K562 (cell line): ENCODE results near the gene MPZL3. TPM values are rescaled to one million over a fixed set of nuclear protein-coding genes. Genes with fewer than 3 reads are reported as not detected.

ENCODE experiments used
- ATAC-seq: fragments of 200-7000 bp; cut with Tn5 transposase; 3 replicates; pipeline ENCODE4 v1.9.1; 2020; ENCODE audit warnings: moderate library complexity
- BruUV-seq: library from RNA; stranded (reverse); fragments of 400-500 nt; replicated peaks from 2 replicates; lab custom pipeline; 2021; lab: Mats Ljungman, UMichigan
- CTCF ChIA-PET: fragments of 300-600 bp; formaldehyde crosslinking; extraction: SDS; loops from one replicate; lab custom pipeline; 2021; ENCODE audit warnings: low intra/inter-chr PET ratio; lab: Yijun Ruan, JAX
- POLR2A ChIA-PET: fragments of 300-600, 350-650 bp; sonication (Branson Sonifier 250); formaldehyde crosslinking; extraction: SDS; loops from one replicate; lab custom pipeline; 2021; ENCODE audit warnings: antibody characterized with exemption, inconsistent platforms; lab: Yijun Ruan, JAX
- DNase-seq, 4 experiments: peaks; one replicate each; pipeline versions ENCODE4 v3.0.0 to v3.0.0-alpha.2; 2011 to 2018; ENCODE audit warnings: low spot score in 3 of 4, mixed read lengths in 3 of 4; ENCODE audit errors: extremely low read depth in 1 of 4
- FAIRE-seq: peaks from 2 replicates; lab custom pipeline; 2011; peaks lifted over from hg19 to GRCh38; lab: Jason Lieb, UNC
- H2AFZ ChIP-seq: 2 replicates; pipeline ENCODE4 v1.6.0; 2011; ENCODE audit warnings: low read depth, low read length, control low read depth, inconsistent platforms
- H3K27ac ChIP-seq: fragments of 200-600 bp; 3 replicates; pipeline ENCODE4 v1.8.0; 2011; ENCODE audit warnings: low read depth, mild to moderate bottlenecking, control low read depth, inconsistent platforms, low read length, moderate library complexity, mixed read lengths; ENCODE audit errors: extremely low read depth
- H3K27me3 ChIP-seq, 2 experiments: fragments of 300-600 bp in 1 of 2; 2 replicates in 1 of 2; 3 replicates in 1 of 2; pipeline versions ENCODE4 v1.6.0 to v1.8.0; 2011; ENCODE audit warnings: inconsistent platforms in 2 of 2, low read length in 2 of 2, mild to moderate bottlenecking in 1 of 2, mixed read lengths in 1 of 2, moderate library complexity in 1 of 2; ENCODE audit not compliant: control insufficient read depth in 2 of 2, insufficient read depth in 2 of 2
- H3K36me3 ChIP-seq: fragments of 300-600 bp; 3 replicates; pipeline ENCODE4 v1.8.0; 2011; ENCODE audit warnings: mild to moderate bottlenecking, low read length, inconsistent platforms; ENCODE audit not compliant: control insufficient read depth, insufficient read depth
- H3K4me1 ChIP-seq, 2 experiments: fragments of 200-600 bp in 1 of 2; replicated peaks in 1 of 2; 2 replicates in 1 of 2; 3 replicates in 1 of 2; pipeline versions ENCODE4 v1.5.1 to v1.8.0; 2011; ENCODE audit warnings: inconsistent platforms in 2 of 2, low read length in 2 of 2, mild to moderate bottlenecking in 1 of 2, mixed read lengths in 1 of 2, moderate library complexity in 1 of 2; ENCODE audit not compliant: control insufficient read depth in 2 of 2, insufficient read depth in 2 of 2
- H3K4me2 ChIP-seq: 2 replicates; pipeline ENCODE4 v1.6.1; 2011; ENCODE audit warnings: low read length, control low read depth, inconsistent platforms, mixed read lengths; ENCODE audit not compliant: insufficient read depth
- H3K4me3 ChIP-seq: fragments of 200-600 bp; sonication (generic), shearing (Covaris generic); 2 replicates; pipeline ENCODE4 v1.5.1; 2016; ENCODE audit warnings: control low read depth, inconsistent platforms
- H3K79me2 ChIP-seq: fragments of 200-600 bp; 3 replicates; pipeline ENCODE4 v1.8.0; 2011; ENCODE audit warnings: low read length, inconsistent platforms; ENCODE audit not compliant: control insufficient read depth, insufficient read depth
- H3K9ac ChIP-seq, 2 experiments: 2 replicates each; pipeline versions ENCODE4 v1.6.0 to v1.6.1; 2011; ENCODE audit warnings: low read depth in 2 of 2, low read length in 2 of 2, control low read depth in 1 of 2, inconsistent platforms in 1 of 2, mild to moderate bottlenecking in 1 of 2, mixed read lengths in 1 of 2; ENCODE audit not compliant: insufficient read depth in 1 of 2
- H3K9me1 ChIP-seq: one replicate; pipeline ENCODE4 v1.6.0; 2011; ENCODE audit warnings: inconsistent platforms, mild to moderate bottlenecking, low read length, moderate library complexity; ENCODE audit not compliant: control insufficient read depth, insufficient read depth
- H3K9me3 ChIP-seq: replicated peaks from 2 replicates; pipeline ENCODE4 v1.5.1; 2011; ENCODE audit warnings: low read depth, low read length, inconsistent platforms; ENCODE audit not compliant: control insufficient read depth, insufficient read depth
- H4K20me1 ChIP-seq: replicated peaks from 2 replicates; pipeline ENCODE4 v1.6.1; 2011; ENCODE audit warnings: low read length, inconsistent platforms, mixed read lengths; ENCODE audit not compliant: control insufficient read depth, insufficient read depth
- FOXA1 ChIP-seq: fragments of 450-650 bp; IDR thresholded peaks from 2 replicates; pipeline ENCODE4 v1.6.1; 2016; ENCODE audit warnings: mild to moderate bottlenecking, borderline replicate concordance
- KAT7 ChIP-seq: sonication (generic); formaldehyde crosslinking; IDR thresholded peaks from 2 replicates; pipeline ENCODE4 v1.8.0; 2022; ENCODE audit warnings: missing genetic modification reagents, mild to moderate bottlenecking, borderline replicate concordance
- NFRKB ChIP-seq: fragments of 450-650 bp; IDR thresholded peaks from 2 replicates; pipeline ENCODE4 v1.6.1; 2016; ENCODE audit warnings: low read depth
- NR4A1 ChIP-seq, 2 experiments: fragments of 250-450 bp in 1 of 2; fragments of 450-650 bp in 1 of 2; sonication (Bioruptor Pico) in 1 of 2; IDR thresholded peaks; 2 replicates each; pipeline versions ENCODE4 v1.4.0 to v1.6.1; 2016 to 2020; ENCODE audit warnings: mild to moderate bottlenecking in 2 of 2, missing compliant biosample characterization in 1 of 2, missing genetic modification characterization in 1 of 2, moderate library complexity in 1 of 2
- PTBP1 ChIP-seq: fragments of 200-400 bp; formaldehyde crosslinking; IDR thresholded peaks from 2 replicates; pipeline ENCODE4 v1.6.1; 2017; ENCODE audit warnings: low read depth, low read length
- RFX7 ChIP-seq: fragments of 250-450 bp; sonication (Bioruptor Pico); IDR thresholded peaks from 2 replicates; pipeline ENCODE4 v1.5.1; 2021; ENCODE audit warnings: mild to moderate bottlenecking
- SMC3 ChIP-seq: conservative IDR thresholded peaks from 2 replicates; pipeline ENCODE4 v1.6.1; 2011; ENCODE audit warnings: low read depth, low read length, improper control_type of control experiment; ENCODE audit not compliant: insufficient read depth
- U2AF1 ChIP-seq: fragments of 200-400 bp; formaldehyde crosslinking; optimal IDR thresholded peaks from 2 replicates; pipeline ENCODE3; 2017; ENCODE audit warnings: mild to moderate bottlenecking, low read depth, low read length, moderate library complexity
- VEZF1 ChIP-seq: fragments of 200-800 bp; sonication (Bioruptor generic); IDR thresholded peaks from 2 replicates; pipeline ENCODE4 v1.6.1; 2017; ENCODE audit warnings: missing genetic modification characterization, missing compliant biosample characterization
- XRCC5 ChIP-seq: fragments of 200-400 bp; formaldehyde crosslinking; IDR thresholded peaks from 2 replicates; pipeline ENCODE4 v1.6.1; 2017; ENCODE audit warnings: low read depth, mild to moderate bottlenecking, low read length
- ZNF282 ChIP-seq: sonication (generic); formaldehyde crosslinking; IDR thresholded peaks from 2 replicates; pipeline ENCODE4 v1.8.1; 2023; ENCODE audit warnings: missing genetic modification reagents
- ZNF395 ChIP-seq: fragments of 200-800 bp; sonication (Bioruptor generic); IDR thresholded peaks from 2 replicates; pipeline ENCODE4 v1.6.1; 2017; ENCODE audit warnings: missing genetic modification characterization, missing compliant biosample characterization
- WGBS: fragments of 100-300 bp; shearing (Covaris generic); methylation state at CpG from one replicate; pipeline ENCODE4 v1.1.6; 2016; ENCODE audit warnings: low coverage, mixed read lengths; ENCODE audit not compliant: insufficient coverage; ENCODE audit errors: missing lambda C conversion rate; 5-methylcytosine and 5-hydroxymethylcytosine counted together
- in situ Hi-C: fragments of 300-500 bp; cut with MboI; formaldehyde crosslinking; loops from 4 replicates; pipeline ENCODE4 v1.15.0; 2018; ENCODE audit warnings: inconsistent platforms, mixed read lengths
- intact Hi-C: fragments of 100-400 bp; cut with micrococcal nuclease; formaldehyde crosslinking; loops from 2 replicates; pipeline ENCODE4 v1.14.2; 2022
- polyA plus RNA-seq, 8 experiments: library from polyadenylated mRNA; depleted of rRNA in 4 of 8; stranded (reverse) in 5 of 8; unstranded in 3 of 8; fragments of >200 nt; fragmentation: Nextera tagmentation in 2 of 8; fragmentation: Illumina TruSeq in 1 of 8; extraction: Ambion mirVana in 2 of 8; extraction: Trizol in 1 of 8; gene quantifications; 2 replicates each; pipeline versions ENCODE4 v1.2.1 to v1.2.3, GENCODE V29; 2011 to 2014; ENCODE audit warnings: inconsistent platforms in 1 of 8, missing spikeins in 1 of 8
- total RNA-seq, 7 experiments: library from RNA; depleted of rRNA in 6 of 7; stranded (reverse); fragments of >200 nt in 6 of 7; fragmentation: Illumina TruSeq in 2 of 7; extraction: Trizol in 2 of 7; gene quantifications; 2 replicates each; pipeline versions ENCODE4 v1.2.1 to v1.2.3, GENCODE V29; 2011 to 2021; ENCODE audit warnings: low replicate concordance in 1 of 7
- TF ChIP-seq, protein P1 (sequence below): fragments of 250-450 bp; sonication (Bioruptor Pico); IDR thresholded peaks from 2 replicates; pipeline ENCODE4 v1.5.0; 2020; ENCODE audit warnings: mild to moderate bottlenecking
- TF ChIP-seq, protein P2 (sequence below): sonication (generic); formaldehyde crosslinking; IDR thresholded peaks from 2 replicates; pipeline ENCODE4 v1.8.0; 2022; ENCODE audit warnings: mild to moderate bottlenecking, missing genetic modification reagents

Gene MPZL3
- total and polyA plus RNA-seq, 9 of the 15 experiments (the other 6 are each of a cell fraction or from before 2014, with no cell fraction given) = 0.97 to 2.9 (median 1.6) TPM

DNA sequence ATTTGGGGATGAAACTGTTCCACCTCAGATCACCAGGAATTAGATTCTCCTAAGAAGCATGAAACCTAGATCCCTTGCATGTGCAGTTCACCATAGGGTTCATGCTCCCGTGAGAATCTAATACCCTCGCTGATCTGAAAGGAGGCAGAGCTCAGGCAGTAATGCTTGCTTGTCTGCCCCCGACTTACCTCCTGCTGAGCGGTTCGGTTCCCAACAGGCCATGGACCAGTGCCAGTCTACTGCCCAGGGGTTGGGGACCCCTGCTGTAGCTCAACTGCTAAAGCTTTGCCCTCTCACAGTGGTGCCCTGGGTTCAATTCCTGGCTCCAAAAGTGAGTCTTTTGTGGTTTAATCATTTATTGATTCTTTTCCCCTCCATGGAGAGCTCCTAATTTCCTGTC, 30.7 kb downstream of the MPZL3 start:
- H3K4me1 ChIP-seq = no peaks in the 10 kb centered on the region
- H2AFZ ChIP-seq = no peak overlapping the region
- no peak for FAIRE-seq
- H3K9ac ChIP-seq = no peak overlapping the region
- H4K20me1 ChIP-seq = no peaks in the 10 kb centered on the region
- H3K4me3 ChIP-seq = no peak overlapping the region
- peaks cover 9 to 32% of the 10 kb centered on the region in 2 experiments; a peak in 4 of 5 replicates for H3K27me3 ChIP-seq
- ChIA-PET POLR2A (interaction anchor here (0.5 to 1.2 kb wide), 3 partner anchors 10 to 531 kb away, joined by 3 read pairs; no protein-coding TSS in a partner anchor), CTCF (no interaction called here)
- H3K79me2 ChIP-seq = no peaks in the 10 kb centered on the region
- ATAC-seq = no peak
- WGBS = 0% methylated on average over 5 of the region's 5 CpGs
- no peaks in the 10 kb centered on the region for H3K36me3 ChIP-seq
- H3K9me1 ChIP-seq = no peaks in the 10 kb centered on the region
- H3K27ac ChIP-seq = no peak overlapping the region
- in situ Hi-C loops = no loop called here
- BruUV-seq = no TSS peak
- no peak for DNase-seq
- intact Hi-C loops = no loop called here
- no peak overlapping the region for H3K4me2 ChIP-seq
- no peaks in the 10 kb centered on the region for H3K9me3 ChIP-seq
- no peak for TF ChIP-seq XRCC5
- TF ChIP-seq NFRKB = no peak
- TF ChIP-seq, protein P1, sequence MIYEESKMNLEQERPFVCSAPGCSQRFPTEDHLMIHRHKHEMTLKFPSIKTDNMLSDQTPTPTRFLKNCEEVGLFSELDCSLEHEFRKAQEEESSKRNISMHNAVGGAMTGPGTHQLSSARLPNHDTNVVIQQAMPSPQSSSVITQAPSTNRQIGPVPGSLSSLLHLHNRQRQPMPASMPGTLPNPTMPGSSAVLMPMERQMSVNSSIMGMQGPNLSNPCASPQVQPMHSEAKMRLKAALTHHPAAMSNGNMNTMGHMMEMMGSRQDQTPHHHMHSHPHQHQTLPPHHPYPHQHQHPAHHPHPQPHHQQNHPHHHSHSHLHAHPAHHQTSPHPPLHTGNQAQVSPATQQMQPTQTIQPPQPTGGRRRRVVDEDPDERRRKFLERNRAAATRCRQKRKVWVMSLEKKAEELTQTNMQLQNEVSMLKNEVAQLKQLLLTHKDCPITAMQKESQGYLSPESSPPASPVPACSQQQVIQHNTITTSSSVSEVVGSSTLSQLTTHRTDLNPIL (CRISPR knock-in tag) = no peak
- TF ChIP-seq, protein P2, sequence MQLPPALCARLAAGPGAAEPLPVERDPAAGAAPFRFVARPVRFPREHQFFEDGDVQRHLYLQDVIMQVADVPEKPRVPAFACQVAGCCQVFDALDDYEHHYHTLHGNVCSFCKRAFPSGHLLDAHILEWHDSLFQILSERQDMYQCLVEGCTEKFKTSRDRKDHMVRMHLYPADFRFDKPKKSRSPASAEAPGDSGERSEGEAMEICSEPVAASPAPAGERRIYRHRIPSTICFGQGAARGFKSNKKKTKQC (CRISPR knock-in tag) = no peak
- no peak for TF ChIP-seq VEZF1 (CRISPR knock-in tag)
- TF ChIP-seq FOXA1 = no peak
- no peak for TF ChIP-seq RFX7 (CRISPR knock-in tag)
- no peak for TF ChIP-seq KAT7 (CRISPR knock-in tag)
- no peak for TF ChIP-seq PTBP1
- TF ChIP-seq U2AF1 = no peak
- TF ChIP-seq SMC3 = no peak
- no peak for TF ChIP-seq ZNF395 (CRISPR knock-in tag)
- TF ChIP-seq NR4A1 (CRISPR knock-in tag; IDR thresholded peaks at IDR 0.05) = no peak
- no peak for TF ChIP-seq NR4A1 (tag; IDR thresholded peaks at IDR 0.05)
- no peak for TF ChIP-seq ZNF282 (CRISPR knock-in tag)
